HG02763 (cell line): Measurements from ENCODE around the gene ZFYVE21.
A peak's percentile ranks its signal among the peaks of the same experiment; 100 is the strongest.

ENCODE experiments used
- ATAC-seq: cut with Tn5 transposase; IDR thresholded peaks from one replicate; pipeline ENCODE4 v1.9.1; 2021; ENCODE audit warnings: mild to moderate bottlenecking, moderate library complexity; ENCODE audit not compliant: unreplicated experiment

The ZFYVE21 gene

GRCh38 chr14:103715052-103716000 lies at the start of gene ZFYVE21, which contains the start of gene XRCC3:
Gene ZFYVE21 (plus strand): TSS chr14:103715810. CDS start chr14:103715842, 32 bp downstream.
Gene XRCC3 (minus strand): TSS chr14:103715451. CDS start chr14:103711087, 4,364 bp downstream.
- ATAC-seq: peak; percentile 94

GRCh38 chr14:103667671-103668070 lies 47.9 kb upstream of the ZFYVE21 start:
- no peak for ATAC-seq

- ATAC-seq: no peak
Measured at GRCh38 chr14:103668117-103668516, 47.5 kb upstream of the ZFYVE21 start.

GRCh38 chr14:103669370-103669769 lies 46.2 kb upstream of the ZFYVE21 start:
- ATAC-seq: no peak

- no peak for ATAC-seq
Measured at GRCh38 chr14:103671911-103672310, 43.7 kb upstream of the ZFYVE21 start.

DNA sequence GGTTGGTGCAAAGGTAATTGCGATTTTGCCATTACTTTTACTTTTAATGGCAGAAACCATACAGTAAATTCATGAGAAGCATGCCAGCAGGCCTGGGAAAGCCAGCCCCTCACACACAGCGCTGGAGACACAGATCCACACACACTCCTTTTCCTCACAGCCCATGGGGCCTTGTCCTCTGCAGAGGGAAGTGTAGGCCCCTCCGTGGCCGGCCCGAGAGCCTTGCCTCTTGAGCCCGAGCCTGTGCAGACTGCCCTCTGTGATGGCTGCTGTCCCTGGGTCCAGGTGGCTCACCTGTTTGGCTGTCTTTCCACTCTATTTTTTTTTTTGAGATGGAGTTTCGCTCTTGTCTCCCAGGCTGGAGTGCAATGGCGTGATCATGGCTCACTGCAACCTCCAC lies 39.7 kb upstream of the ZFYVE21 start:
- ATAC-seq: no peak

DNA sequence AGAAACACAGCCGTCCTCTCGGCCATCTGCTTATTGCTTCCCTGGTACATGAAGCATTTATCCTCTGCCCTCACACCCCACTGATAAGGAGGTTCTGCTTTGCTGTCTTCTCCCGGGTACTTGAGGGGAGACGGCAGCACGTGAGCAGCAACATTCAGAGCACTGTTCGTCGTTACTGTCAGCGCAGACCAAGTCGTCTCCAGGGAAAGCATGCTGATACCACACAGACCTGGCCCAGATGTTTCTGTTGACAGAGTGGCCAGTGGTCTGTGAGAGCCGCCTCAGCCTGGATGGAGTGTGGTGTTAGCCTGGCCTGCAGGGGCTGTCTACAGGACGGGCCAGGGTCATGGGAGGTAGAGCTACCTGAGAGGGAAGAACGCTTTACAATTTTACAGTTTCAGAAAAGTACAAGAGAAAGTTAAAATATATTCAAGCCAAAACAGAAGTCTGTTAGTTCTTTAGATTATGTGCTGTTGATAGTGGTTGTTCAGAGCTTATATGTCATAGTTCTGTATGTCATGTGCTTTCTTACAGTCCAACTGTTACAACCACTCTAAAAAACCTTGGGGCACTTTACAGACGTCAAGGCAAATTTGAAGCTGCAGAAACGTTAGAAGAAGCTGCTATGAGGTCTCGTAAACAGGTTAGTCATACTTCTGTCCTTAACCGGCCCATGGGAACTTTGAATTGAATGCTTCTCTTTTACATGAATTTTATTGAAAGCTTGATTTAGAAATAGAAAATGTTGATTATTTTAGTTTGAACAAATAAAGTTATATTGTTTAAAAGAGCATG lies 38.5 kb upstream of the ZFYVE21 start:
- no peak for ATAC-seq

GRCh38 chr14:103679351-103679750 lies 36.3 kb upstream of the ZFYVE21 start:
- no peak for ATAC-seq

DNA sequence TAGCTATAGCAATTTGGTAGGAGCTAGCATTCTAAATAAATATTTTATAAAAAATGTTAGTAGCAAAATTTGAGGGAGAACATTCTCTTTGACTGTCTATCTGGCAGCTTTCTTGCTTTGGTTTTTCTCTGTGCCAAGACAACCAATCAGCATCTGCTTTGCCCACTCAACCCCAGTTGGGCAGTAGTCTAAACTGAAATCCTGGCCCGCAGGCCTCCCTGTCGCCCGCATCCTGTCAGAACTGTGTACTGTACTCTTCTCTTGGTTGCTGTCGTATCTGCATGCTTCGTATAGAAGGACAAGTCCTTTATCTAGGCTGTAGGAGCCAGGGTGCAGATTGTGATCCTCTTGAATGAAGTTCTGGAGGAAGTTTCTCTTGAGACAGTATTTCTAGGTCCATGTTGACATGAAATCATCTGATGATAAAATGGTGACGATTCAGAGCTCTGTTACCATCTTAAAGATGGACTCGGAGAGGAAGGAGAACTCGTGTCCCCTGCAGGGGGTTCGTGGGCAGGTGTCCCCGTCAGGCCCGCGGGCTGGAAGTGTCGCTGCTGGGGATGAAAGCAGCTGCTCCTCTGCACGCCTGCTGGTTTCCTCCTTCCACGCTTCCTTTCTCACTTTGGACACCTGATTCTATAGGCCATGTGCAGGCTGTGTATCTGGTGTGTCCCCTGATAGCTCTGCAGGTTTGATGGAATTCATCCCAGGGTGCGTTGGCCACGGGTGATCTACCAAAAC lies 34.9 kb upstream of the ZFYVE21 start:
- ATAC-seq: no peak

GRCh38 chr14:103683139-103683538 lies 32.5 kb upstream of the ZFYVE21 start:
- ATAC-seq: no peak

DNA sequence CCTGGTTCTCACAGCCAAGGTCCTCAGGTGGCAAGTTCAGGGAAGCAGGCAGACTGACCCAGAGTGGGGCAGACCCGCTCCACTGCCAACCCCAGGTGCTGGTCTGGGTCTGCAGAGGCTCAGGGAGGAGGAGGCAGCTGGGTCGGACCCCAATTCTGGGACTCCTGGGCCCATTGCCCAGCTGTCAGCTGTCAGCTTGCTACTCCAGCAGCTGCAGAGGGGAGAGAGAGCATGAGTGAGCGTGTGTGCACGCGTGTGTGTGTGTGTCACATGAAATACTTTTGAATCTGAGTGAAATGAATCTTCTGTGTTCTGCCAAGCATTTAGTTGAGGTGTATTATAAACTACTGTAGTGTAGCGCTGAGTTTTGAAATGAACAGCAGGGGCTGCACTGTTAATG lies 31.1 kb upstream of the ZFYVE21 start:
- no peak for ATAC-seq

DNA sequence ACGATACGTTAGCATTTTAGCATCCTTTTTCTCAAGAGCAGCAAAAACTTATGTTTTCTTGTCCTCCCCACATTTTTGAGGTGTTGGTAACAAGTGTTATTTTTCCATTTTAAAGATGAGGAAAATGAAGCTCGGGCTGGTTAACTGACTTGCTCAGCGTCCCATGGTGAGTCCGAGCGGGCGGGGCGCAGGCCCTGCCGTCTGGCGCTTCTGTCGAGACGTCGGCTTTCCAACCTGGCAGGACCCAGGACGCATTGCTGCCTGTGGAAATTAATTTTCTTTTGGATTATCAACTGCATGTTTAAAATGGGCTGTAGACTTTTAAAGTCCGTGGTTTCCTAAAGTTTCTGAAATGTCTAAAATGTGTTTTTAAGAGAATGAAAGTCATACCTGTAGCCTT lies 30.7 kb upstream of the ZFYVE21 start:
- ATAC-seq: no peak

GRCh38 chr14:103685276-103686211 lies 30.1 kb upstream of the ZFYVE21 start:
- ATAC-seq: no peak

GRCh38 chr14:103686831-103687485 lies 28.7 kb upstream of the ZFYVE21 start:
- ATAC-seq: no peak

DNA sequence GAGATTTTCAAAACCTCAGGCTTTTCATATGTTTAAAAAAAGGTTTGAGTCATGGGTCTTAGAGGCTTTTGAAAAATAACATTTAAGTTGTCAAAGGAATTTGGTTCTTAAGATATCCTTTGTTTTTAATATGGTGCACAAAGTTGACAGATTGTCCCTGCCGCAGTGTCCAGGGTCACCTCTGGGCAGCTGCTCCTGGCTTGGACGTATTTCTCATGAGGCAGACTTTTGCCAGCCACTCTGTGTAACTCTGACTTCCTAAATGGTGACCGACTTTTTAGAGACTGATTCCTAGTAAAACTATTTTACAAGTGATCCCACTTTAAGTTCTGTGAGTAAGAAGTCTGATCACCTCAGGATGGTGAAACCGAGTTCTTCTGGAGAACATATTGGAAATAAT lies 27.9 kb upstream of the ZFYVE21 start:
- no peak for ATAC-seq

- no peak for ATAC-seq
Measured at GRCh38 chr14:103688441-103688840, 27.2 kb upstream of the ZFYVE21 start.

DNA sequence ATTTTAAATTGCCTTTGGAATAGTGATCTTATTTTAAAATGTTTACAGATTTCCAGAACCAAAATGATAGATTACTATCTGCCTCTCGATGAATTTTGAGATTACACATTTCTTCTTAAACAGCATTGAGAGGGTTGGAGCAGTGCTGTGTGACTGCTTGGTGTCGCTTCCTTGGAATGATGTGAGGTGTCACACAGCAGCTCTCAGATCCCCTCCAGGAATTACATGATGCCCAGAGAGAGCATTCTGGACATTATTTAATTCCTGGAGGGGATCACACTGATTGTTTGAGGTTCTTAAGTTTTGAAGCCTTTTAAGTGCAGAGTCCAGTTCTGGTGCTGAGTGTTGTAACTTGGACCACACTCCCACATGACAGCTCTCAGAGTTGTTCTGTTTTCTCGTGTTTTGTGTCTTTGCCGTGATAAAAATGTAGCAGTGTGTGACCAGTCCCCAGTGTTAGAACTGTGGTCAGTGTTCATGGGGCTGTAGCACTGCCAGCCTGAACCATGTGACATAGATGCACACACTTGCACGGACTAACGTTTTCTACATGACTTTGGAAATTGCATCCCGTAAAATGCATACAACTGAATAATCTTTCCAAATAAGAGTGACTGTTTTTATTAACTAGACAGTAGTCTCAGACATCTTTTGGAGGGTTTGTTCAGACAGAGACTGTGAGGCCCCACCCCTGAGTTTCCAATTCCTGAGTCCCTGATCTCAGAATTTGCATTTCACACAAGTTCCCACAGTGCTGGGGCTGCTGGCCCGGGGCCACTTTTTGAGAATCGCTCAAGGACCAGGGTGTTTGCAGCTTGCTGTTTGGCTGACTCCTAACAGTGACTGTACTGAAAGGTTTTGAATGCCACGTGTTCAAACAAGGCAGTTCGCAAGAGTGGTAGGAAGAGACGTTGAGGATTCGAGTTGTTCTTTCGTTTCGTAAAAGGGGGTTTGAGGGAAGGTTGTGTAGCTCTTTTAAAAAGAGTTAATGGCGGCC lies 26.4 kb upstream of the ZFYVE21 start:
- ATAC-seq: no peak

DNA sequence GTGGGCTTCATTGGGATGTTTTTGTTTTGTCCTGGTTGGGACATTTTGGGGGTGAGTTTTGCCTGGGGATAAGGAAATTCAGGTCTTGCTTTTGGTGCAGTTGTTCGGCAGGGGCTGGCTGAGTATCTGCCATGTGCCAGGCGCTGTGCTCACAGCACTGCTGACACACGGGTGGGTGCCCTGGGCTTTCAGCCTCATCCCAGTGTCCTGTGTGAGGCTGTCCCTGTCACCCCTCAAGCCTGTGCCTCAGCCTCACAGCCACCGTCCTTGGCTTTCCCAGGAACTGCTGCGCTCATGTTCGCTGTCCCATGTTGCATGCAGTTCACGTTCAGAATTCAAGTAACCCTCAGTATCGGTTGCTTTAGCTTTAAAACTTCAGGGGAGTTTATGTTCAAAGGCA lies 25.3 kb upstream of the ZFYVE21 start:
- ATAC-seq: no peak
